Measurements from ENCODE around the gene PHACTR1.

GRCh38 chr6:13013681-13014503, 297.3 kb downstream of the PHACTR1 start:
- no peak for TF ChIP-seq CTCF (IDR thresholded peaks at IDR 0.05)
- TF ChIP-seq POLR2A (IDR thresholded peaks at IDR 0.05) = no peak
